ENCODE results near the gene PLA2R1. TPM values are rescaled to one million over a fixed set of nuclear protein-coding genes. Genes with fewer than 3 reads are reported as not detected.

Gene PLA2R1
- total RNA-seq, 2 experiments from 2014 or later, result not detected

- Mint-ChIP-seq H3K4me1 (ENCODE audit: low read depth) (peaks cover 10% of the 10 kb centered on the region), H3K27ac (no peak overlapping the region), H3K27me3 (ENCODE audit: low read depth) (peaks cover 2% of the 10 kb centered on the region), H3K9me3 (ENCODE audit: insufficient read depth) (no peaks in the 10 kb centered on the region), H3K4me3 (no peak overlapping the region), H3K36me3 (ENCODE audit: low read depth) (no peaks in the 10 kb centered on the region)
- POLR2A ChIA-PET, result no interaction called here
- DNase-seq (no peak), ATAC-seq (no peak)
- CTCF ChIA-PET, result no interaction called here
Observed at GRCh38 chr2:159908623-159909022, 153.8 kb downstream of the PLA2R1 start.

GRCh38 chr2:159907909-159908308, 154.5 kb downstream of the PLA2R1 start:
- ATAC-seq, result no peak
- Mint-ChIP-seq H3K27ac (no peak overlapping the region), H3K4me1 (ENCODE audit: low read depth) (peaks cover 17% of the 10 kb centered on the region), H3K4me3 (no peak overlapping the region), H3K27me3 (ENCODE audit: low read depth) (peaks cover 2% of the 10 kb centered on the region), H3K36me3 (ENCODE audit: low read depth) (peaks cover 6% of the 10 kb centered on the region), H3K9me3 (ENCODE audit: insufficient read depth) (no peaks in the 10 kb centered on the region)
- ChIA-PET POLR2A (no interaction called here), CTCF (no interaction called here)
- no peak for DNase-seq

GRCh38 chr2:159905926-159906714, 156.3 kb downstream of the PLA2R1 start:
- peaks cover 11% of the 10 kb centered on the region for H3K36me3 Mint-ChIP-seq (ENCODE audit: low read depth)
- no peak for ATAC-seq
- peaks cover 2% of the 10 kb centered on the region for H3K27me3 Mint-ChIP-seq (ENCODE audit: low read depth)
- peaks cover 27% of the 10 kb centered on the region for H3K4me1 Mint-ChIP-seq (ENCODE audit: low read depth)
- DNase-seq, result no peak
- H3K4me3 Mint-ChIP-seq, result no peak overlapping the region
- H3K9me3 Mint-ChIP-seq (ENCODE audit: insufficient read depth), result no peaks in the 10 kb centered on the region
- H3K27ac Mint-ChIP-seq, result no peak overlapping the region
- ChIA-PET POLR2A (interaction anchor here (0.6 kb wide), 1 partner anchor 40 kb away, joined by 4 read pairs; no protein-coding TSS in a partner anchor), CTCF (interaction anchor here (1.1 kb wide), 1 partner anchor 1161 kb away, joined by 3 read pairs; no protein-coding TSS in a partner anchor)

- ChIA-PET CTCF (interaction anchor here (1.5 to 2.4 kb wide), 2 partner anchors 10 to 17 kb away, joined by 4 to 10 read pairs; no protein-coding TSS in a partner anchor), POLR2A (interaction anchor here (0.7 to 2.4 kb wide), 6 partner anchors 9 to 193 kb away, joined by 3 to 10 read pairs (median 4); no protein-coding TSS in a partner anchor)
- Mint-ChIP-seq H3K27me3 (ENCODE audit: low read depth) (peaks cover 2% of the 10 kb centered on the region), H3K4me3 (peak overlapping the region; percentile 98), H3K27ac (peak overlapping the region; percentile 84), H3K9me3 (ENCODE audit: insufficient read depth) (no peaks in the 10 kb centered on the region), H3K36me3 (ENCODE audit: low read depth) (peaks cover 13% of the 10 kb centered on the region), H3K4me1 (ENCODE audit: low read depth) (peaks cover 35% of the 10 kb centered on the region)
- ATAC-seq (no peak), DNase-seq (no peak)
Observed at GRCh38 chr2:159904959-159905305, 157.5 kb downstream of the PLA2R1 start.

GRCh38 chr2:159904127-159904958, 158.1 kb downstream of the PLA2R1 start, which contains the start of gene LY75:
Gene LY75, minus strand, starts transcription at chr2:159904756.
- Mint-ChIP-seq H3K27ac (peak within 1 kb of the TSS; percentile 98), H3K4me1 (ENCODE audit: low read depth) (peaks cover 35% of the 10 kb centered on the region), H3K4me3 (peak within 1 kb of the TSS; percentile 98), H3K9me3 (ENCODE audit: insufficient read depth) (no peaks in the 10 kb centered on the region), H3K36me3 (ENCODE audit: low read depth) (peaks cover 13% of the 10 kb centered on the region), H3K27me3 (ENCODE audit: low read depth) (no peaks in the 10 kb centered on the region)
- peak; percentile 92 for ATAC-seq
- ChIA-PET POLR2A (interaction anchor here (0.7 to 2.4 kb wide), 8 partner anchors 9 to 619 kb away, joined by 3 to 10 read pairs (median 3); partner anchors contain the start of gene WDSUB1), CTCF (interaction anchor here (0.6 to 2.4 kb wide), 5 partner anchors 9 to 35 kb away, joined by 3 to 10 read pairs (median 3); no protein-coding TSS in a partner anchor)
- DNase-seq, result peak; percentile 86

- peak overlapping the region; percentile 98 for H3K4me3 Mint-ChIP-seq
- H3K27me3 Mint-ChIP-seq (ENCODE audit: low read depth), result no peaks in the 10 kb centered on the region
- peak; percentile 78 for DNase-seq
- H3K4me1 Mint-ChIP-seq (ENCODE audit: low read depth), result peaks cover 35% of the 10 kb centered on the region
- ChIA-PET POLR2A (interaction anchor here (0.8 to 2.4 kb wide), 5 partner anchors 8 to 618 kb away, joined by 3 to 10 read pairs (median 3); partner anchors contain the start of gene WDSUB1), CTCF (interaction anchor here (0.6 to 2.4 kb wide), 4 partner anchors 9 to 36 kb away, joined by 3 to 10 read pairs (median 3); no protein-coding TSS in a partner anchor)
- H3K27ac Mint-ChIP-seq, result peak overlapping the region; percentile 98
- peaks cover 17% of the 10 kb centered on the region for H3K36me3 Mint-ChIP-seq (ENCODE audit: low read depth)
- peak; percentile 70 for ATAC-seq
- H3K9me3 Mint-ChIP-seq (ENCODE audit: insufficient read depth), result no peaks in the 10 kb centered on the region
Observed at GRCh38 chr2:159903443-159904126, 158.8 kb downstream of the PLA2R1 start.

GRCh38 chr2:159902722-159903121, 159.7 kb downstream of the PLA2R1 start:
- Mint-ChIP-seq H3K27me3 (ENCODE audit: low read depth) (no peaks in the 10 kb centered on the region), H3K27ac (peak overlapping the region; percentile 98), H3K36me3 (ENCODE audit: low read depth) (peaks cover 24% of the 10 kb centered on the region), H3K9me3 (ENCODE audit: insufficient read depth) (no peaks in the 10 kb centered on the region), H3K4me3 (peak overlapping the region; percentile 98), H3K4me1 (ENCODE audit: low read depth) (peaks cover 35% of the 10 kb centered on the region)
- DNase-seq, result no peak
- ATAC-seq, result no peak
- POLR2A ChIA-PET, result interaction anchor here (1.5 kb wide), 1 partner anchor 616 kb away, joined by 3 read pairs; the partner anchor contains the start of gene WDSUB1
- CTCF ChIA-PET, result interaction anchor here (1.3 kb wide), 2 partner anchors 10 to 12 kb away, joined by 4 to 6 read pairs; no protein-coding TSS in a partner anchor

GRCh38 chr2:159900343-159900742, 162.1 kb downstream of the PLA2R1 start:
- CTCF ChIA-PET, result interaction anchor here (1.2 kb wide), 1 partner anchor 22 kb away, joined by 3 read pairs; no protein-coding TSS in a partner anchor
- POLR2A ChIA-PET, result interaction anchor here (0.7 kb wide), 1 partner anchor 188 kb away, joined by 3 read pairs; the partner anchor contains the start of gene MARCHF7
- ATAC-seq, result no peak
- no peaks in the 10 kb centered on the region for H3K27me3 Mint-ChIP-seq (ENCODE audit: low read depth)
- no peak overlapping the region for H3K27ac Mint-ChIP-seq
- H3K9me3 Mint-ChIP-seq (ENCODE audit: insufficient read depth), result no peaks in the 10 kb centered on the region
- H3K4me3 Mint-ChIP-seq, result no peak overlapping the region
- H3K36me3 Mint-ChIP-seq (ENCODE audit: low read depth), result peaks cover 26% of the 10 kb centered on the region
- H3K4me1 Mint-ChIP-seq (ENCODE audit: low read depth), result peaks cover 39% of the 10 kb centered on the region
- no peak for DNase-seq

GRCh38 chr2:159898441-159898840, 164.0 kb downstream of the PLA2R1 start:
- DNase-seq, result no peak
- H3K27me3 Mint-ChIP-seq (ENCODE audit: low read depth), result no peaks in the 10 kb centered on the region
- ChIA-PET POLR2A (no interaction called here), CTCF (interaction anchor here (1.4 kb wide), 2 partner anchors 23 to 90 kb away, joined by 3 read pairs; no protein-coding TSS in a partner anchor)
- H3K27ac Mint-ChIP-seq, result no peak overlapping the region
- no peaks in the 10 kb centered on the region for H3K9me3 Mint-ChIP-seq (ENCODE audit: insufficient read depth)
- H3K4me3 Mint-ChIP-seq, result no peak overlapping the region
- H3K36me3 Mint-ChIP-seq (ENCODE audit: low read depth), result peaks cover 30% of the 10 kb centered on the region
- H3K4me1 Mint-ChIP-seq (ENCODE audit: low read depth), result peaks cover 32% of the 10 kb centered on the region
- no peak for ATAC-seq

GRCh38 chr2:159897720-159898119, 164.7 kb downstream of the PLA2R1 start:
- no peaks in the 10 kb centered on the region for H3K27me3 Mint-ChIP-seq (ENCODE audit: low read depth)
- peaks cover 28% of the 10 kb centered on the region for H3K36me3 Mint-ChIP-seq (ENCODE audit: low read depth)
- no peaks in the 10 kb centered on the region for H3K9me3 Mint-ChIP-seq (ENCODE audit: insufficient read depth)
- ATAC-seq (no peak), DNase-seq (no peak)
- H3K4me1 Mint-ChIP-seq (ENCODE audit: low read depth), result peaks cover 25% of the 10 kb centered on the region
- POLR2A ChIA-PET, result no interaction called here
- no peak overlapping the region for H3K27ac Mint-ChIP-seq
- CTCF ChIA-PET, result interaction anchor here (1.4 kb wide), 1 partner anchor 24 kb away, joined by 3 read pairs; no protein-coding TSS in a partner anchor
- H3K4me3 Mint-ChIP-seq, result no peak overlapping the region

GRCh38 chr2:159897081-159897480, 165.3 kb downstream of the PLA2R1 start:
- ChIA-PET CTCF (interaction anchor here (1.4 kb wide), 1 partner anchor 25 kb away, joined by 3 read pairs; no protein-coding TSS in a partner anchor), POLR2A (no interaction called here)
- Mint-ChIP-seq H3K4me3 (no peak overlapping the region), H3K4me1 (ENCODE audit: low read depth) (peaks cover 21% of the 10 kb centered on the region), H3K36me3 (ENCODE audit: low read depth) (peaks cover 26% of the 10 kb centered on the region), H3K27ac (no peak overlapping the region), H3K27me3 (ENCODE audit: low read depth) (no peaks in the 10 kb centered on the region), H3K9me3 (ENCODE audit: insufficient read depth) (no peaks in the 10 kb centered on the region)
- no peak for DNase-seq
- no peak for ATAC-seq

Data from activated CD8-positive, alpha-beta T cell treated with anti-CD3 and anti-CD28 coated beads, Interleukin-2, amount 10 ng/mL, durations not matched to agents 7 days and 5 days (primary cell).